SH-SY5Y (cell line): ENCODE data around the gene FUZ.

Experiments used
- GATA2 ChIP-seq: IDR thresholded peaks from 2 replicates; pipeline ENCODE4 v1.6.1; 2011; ENCODE audit warnings: mild to moderate bottlenecking, low read depth, low read length
- GATA3 ChIP-seq: IDR thresholded peaks from 2 replicates; pipeline ENCODE4 v1.6.1; 2011; ENCODE audit warnings: low read depth, mild to moderate bottlenecking, low read length, moderate library complexity

The FUZ gene

DNA sequence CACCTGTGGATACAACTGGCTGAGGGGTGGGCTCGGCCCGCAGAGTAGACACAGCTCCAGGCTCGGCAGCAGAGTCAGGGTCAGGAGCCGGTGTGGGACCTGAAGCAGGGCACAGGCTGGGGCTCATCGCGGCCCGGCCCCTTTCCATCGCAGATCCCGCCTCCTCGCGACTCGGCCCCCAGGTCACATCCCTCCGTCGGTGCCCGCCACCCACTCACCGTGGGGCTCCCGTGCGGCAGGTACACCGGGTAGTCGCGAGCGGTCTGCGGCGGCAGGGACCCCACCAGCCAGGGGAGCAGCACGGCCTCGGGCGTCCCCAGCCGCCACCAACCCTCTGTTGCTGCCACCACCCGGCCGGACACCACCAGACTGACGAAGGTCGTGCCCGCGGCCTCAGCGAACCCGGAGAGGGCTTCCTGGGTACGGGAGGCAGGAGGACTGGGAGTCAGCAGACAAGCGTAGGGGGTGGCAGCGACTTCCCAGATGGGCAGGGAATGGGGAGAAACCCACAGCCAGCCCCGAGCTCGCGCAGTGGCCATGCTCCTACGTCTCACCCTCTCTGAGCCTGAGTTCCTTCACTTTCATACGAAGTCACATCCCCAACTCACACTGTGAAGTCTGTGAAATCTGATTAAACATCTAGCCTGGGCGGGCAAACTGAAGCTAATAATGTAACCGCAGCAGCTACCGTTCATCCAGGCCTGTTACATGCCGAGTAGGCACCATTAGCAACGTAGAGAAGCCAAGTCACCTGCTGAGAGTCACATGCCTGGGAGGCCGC lies 3.7 kb downstream of the FUZ start:
- no peak for TF ChIP-seq GATA3
- TF ChIP-seq GATA2: no peak

GRCh38 chr19:49808711-49809159 lies 4.4 kb downstream of the FUZ start:
- TF ChIP-seq GATA2: no peak
- TF ChIP-seq GATA3: no peak

GRCh38 chr19:49807904-49808675 lies 5.0 kb downstream of the FUZ start:
- TF ChIP-seq GATA3 (no peak), GATA2 (no peak)

- TF ChIP-seq GATA3 (no peak), GATA2 (no peak)
These were observed 5.8 kb downstream of the FUZ start for GRCh38 chr19:49807058-49807903.

DNA sequence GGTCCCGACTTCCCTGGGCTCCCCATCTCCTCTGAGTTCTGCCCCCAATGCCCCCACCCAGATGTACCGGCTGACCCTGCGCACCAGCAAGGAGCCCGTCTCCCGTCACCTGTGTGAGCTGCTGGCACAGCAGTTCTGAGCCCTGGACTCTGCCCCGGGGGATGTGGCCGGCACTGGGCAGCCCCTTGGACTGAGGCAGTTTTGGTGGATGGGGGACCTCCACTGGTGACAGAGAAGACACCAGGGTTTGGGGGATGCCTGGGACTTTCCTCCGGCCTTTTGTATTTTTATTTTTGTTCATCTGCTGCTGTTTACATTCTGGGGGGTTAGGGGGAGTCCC lies 6.5 kb downstream of the FUZ start:
- no peak for TF ChIP-seq GATA3
- no peak for TF ChIP-seq GATA2

- TF ChIP-seq GATA2 (no peak), GATA3 (no peak)
These were observed 7.1 kb downstream of the FUZ start for GRCh38 chr19:49805822-49806619.

GRCh38 chr19:49803529-49803856 lies 9.6 kb downstream of the FUZ start:
- TF ChIP-seq GATA3 (no peak), GATA2 (no peak)

- TF ChIP-seq GATA3: no peak
- TF ChIP-seq GATA2: no peak
These were observed 10.1 kb downstream of the FUZ start for GRCh38 chr19:49802836-49803528.

DNA sequence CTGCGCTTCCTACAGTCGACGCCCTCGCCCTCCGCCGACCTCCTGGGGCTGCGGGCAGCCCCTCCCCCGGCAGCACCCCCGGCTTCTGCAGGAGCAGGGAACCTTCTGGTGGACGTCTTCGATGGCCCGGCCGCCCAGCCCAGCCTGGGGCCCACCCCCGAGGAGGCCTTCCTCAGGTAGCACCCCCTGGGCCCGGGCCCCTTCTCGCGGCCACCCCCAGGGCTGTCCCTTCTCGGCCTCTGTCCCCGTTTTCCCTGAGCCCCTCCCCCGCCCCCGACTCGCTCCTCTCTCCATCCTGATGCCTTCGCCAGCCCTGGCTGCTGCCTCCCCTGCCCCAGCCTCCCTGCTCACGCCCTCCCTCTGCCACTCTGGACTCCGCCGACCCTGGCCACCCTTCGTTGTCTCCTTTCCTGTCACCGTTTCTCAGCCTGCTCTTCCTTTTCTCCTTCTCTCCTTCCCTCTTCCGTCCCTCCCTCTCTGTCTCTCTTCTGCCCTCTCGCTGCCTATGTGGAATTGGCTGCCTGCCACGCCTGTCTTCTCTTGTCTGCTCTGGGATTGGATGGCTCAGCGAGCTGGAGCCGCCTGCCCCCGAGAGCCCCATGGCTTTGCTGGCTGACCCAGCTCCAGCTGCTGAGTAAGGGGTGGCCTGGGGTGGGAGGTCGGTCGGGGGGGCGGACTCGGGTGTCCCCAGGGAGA lies 11.0 kb downstream of the FUZ start:
- TF ChIP-seq GATA2 (no peak), GATA3 (no peak)

GRCh38 chr19:49801401-49801888 lies 11.6 kb downstream of the FUZ start:
- no peak for TF ChIP-seq GATA3
- TF ChIP-seq GATA2: no peak

DNA sequence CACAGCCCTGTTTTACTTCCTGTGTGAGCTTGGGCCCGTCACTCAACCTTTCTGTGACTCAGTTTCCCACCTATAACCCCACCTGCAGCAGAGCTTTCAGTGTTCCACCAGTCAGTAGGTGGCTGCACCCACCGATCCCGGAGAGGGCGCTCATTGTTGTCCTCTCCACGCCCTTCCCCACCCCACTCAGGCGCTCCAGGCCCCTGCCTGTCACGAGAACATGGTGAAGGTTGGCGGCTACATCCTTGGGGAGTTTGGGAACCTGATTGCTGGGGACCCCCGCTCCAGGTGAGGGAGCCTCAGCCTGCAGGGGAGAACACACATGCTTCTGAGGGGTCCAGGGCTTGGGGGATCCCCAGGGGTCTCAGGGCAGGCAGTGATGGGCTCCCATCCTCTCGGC lies 12.3 kb downstream of the FUZ start:
- TF ChIP-seq GATA3: no peak
- TF ChIP-seq GATA2: no peak

DNA sequence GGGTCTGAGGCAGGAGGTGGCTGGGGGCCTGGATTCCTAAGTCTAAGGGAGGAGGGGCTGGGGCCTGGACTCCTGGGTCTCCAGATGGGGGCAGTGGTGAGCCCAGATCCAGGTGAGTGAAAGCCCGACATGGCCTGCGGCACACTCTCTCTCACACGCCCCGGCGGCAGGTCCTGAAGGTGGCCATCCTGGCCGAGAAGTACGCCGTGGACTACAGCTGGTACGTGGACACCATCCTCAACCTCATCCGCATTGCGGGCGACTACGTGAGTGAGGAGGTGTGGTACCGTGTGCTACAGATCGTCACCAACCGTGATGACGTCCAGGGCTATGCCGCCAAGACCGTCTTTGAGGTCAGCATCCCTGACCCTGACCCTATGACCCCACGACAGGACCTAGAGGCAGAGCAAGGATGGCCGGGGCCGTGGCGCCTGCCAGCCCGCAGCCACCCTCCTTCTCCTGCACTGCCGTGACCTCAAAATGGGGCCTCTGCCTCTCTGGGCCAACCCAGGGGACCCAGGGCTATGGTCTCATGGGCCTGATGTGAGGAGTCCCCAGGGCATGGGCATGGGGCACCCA lies 13.2 kb downstream of the FUZ start:
- TF ChIP-seq GATA3: no peak
- TF ChIP-seq GATA2: no peak
